RCC 7860 (cell line): ENCODE measurements around the gene GPX1.
"Not testable (repeated sequence)": the region's sequence is repeated elsewhere in the genome, so short reads cannot be mapped to it uniquely, and the experiment has no call there.

Experiments used
- DNase-seq: peaks from one replicate; pipeline ENCODE4 v3.0.0-alpha.2; 2015; ENCODE audit warnings: low spot score
- FAIRE-seq: peaks from 2 replicates; lab custom pipeline; 2012; peaks lifted over from hg19 to GRCh38; lab: Jason Lieb, UNC

The GPX1 gene

DNA sequence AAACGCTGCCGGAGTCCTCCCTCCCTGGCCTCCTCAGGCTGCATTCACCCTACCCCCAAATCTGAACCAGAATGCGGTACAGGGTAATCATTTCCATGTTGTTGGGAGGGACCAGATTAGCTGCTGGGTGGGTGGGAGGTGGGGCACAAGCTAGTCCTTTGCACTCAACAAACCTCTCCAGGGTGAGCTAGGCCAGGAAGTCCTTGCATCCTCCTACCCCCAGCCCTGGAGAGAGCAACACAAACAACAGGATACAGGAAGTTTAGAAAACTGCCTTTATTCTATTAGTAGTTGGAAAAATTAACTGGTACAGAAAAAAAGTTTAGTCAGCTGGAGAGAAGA, 702 bp upstream of the GPX1 start:
- DNase-seq (no peak), FAIRE-seq (no peak)

DNA sequence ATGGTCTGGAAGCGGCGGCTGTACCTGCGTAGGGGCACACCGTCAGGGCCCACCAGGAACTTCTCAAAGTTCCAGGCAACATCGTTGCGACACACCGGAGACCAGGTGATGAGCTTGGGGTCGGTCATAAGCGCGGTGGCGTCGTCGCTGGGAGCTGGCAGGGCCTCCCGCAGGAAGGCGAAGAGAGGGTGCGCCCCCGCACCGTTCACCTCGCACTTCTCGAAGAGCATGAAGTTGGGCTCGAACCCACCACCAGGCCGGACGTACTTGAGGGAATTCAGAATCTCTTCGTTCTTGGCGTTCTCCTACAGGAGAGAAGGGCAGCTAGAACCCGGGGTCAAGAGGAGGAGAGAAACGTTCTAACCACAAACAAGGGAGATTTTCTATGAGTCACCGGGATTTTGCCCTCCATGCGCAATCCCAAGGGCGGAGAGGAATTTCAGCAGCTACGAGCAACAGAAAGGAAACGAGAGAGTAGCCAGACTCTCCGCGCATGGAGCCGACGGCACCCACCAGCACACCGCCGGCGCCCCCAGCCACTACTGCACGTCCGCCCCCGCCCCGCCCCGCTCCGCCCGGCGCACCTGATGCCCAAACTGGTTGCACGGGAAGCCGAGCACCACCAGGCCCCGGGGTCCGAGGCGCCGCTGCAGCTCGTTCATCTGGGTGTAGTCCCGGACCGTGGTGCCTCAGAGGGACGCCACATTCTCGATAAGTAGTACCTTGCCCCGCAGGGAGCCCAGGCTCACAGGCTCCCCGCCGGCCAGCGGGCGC, 523 bp downstream of the GPX1 start:
- FAIRE-seq = peak; percentile 60
- peak; percentile 79 for DNase-seq

DNA sequence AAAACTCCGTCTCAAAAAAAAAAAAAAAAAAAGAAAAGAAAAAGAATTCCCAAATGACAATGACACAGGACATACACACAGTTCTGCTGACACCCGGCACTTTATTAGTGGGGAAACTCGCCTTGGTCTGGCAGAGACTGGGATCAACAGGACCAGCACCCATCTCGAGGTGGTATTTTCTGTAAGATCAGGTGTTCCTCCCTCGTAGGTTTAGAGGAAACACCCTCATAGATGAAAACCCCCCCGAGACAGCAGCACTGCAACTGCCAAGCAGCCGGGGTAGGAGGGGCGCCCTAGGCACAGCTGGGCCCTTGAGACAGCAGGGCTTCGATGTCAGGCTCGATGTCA, 1.1 kb downstream of the GPX1 start:
- not testable (repeated sequence) for FAIRE-seq, DNase-seq

DNA sequence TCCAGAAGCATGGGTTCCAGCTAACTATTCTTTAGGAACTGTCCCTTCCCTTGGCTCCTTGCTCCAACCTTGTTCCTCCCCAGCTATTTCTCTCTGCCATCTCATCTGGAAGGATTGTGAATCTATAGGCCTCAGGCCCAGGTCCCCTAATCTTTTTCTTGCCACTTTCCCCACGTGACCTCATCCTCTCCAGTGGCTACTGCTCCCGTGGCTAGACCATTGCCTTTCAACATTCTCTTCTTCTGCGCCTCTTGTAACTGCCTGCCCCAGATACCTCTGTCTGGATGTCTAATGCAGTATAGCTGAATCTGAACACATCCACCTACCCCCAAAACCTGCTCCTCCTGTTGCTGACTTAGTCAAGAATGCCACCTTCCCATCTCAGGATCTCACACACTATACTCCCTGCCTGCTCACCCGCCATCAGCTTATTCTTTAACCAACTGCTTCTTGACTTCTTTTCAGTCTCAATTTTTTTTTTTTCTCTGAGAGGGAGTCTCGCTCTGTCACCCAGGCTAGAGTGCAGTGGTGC, 5.2 kb downstream of the GPX1 start:
- FAIRE-seq (no peak), DNase-seq (no peak)

DNA sequence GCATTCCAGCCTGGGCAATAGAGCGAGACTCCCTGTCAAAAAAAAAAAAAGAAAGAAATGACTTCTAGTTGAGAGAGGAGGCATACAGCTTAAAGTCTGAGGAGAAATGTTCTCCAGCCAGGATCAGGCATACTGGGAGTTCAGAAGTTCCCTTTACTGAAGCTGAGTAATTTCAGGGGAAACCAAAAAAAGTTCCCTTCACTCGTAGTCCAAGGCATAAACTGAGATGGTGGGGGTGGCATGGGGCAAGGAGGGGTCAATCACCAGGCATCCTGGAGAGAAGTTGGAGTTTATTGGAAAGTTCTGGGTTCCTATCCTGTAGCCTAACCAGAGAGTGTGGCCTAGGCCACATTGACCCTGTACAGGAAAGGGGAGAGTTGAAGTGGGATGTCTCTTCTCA, 5.9 kb downstream of the GPX1 start:
- FAIRE-seq (no peak), DNase-seq (no peak)

DNA sequence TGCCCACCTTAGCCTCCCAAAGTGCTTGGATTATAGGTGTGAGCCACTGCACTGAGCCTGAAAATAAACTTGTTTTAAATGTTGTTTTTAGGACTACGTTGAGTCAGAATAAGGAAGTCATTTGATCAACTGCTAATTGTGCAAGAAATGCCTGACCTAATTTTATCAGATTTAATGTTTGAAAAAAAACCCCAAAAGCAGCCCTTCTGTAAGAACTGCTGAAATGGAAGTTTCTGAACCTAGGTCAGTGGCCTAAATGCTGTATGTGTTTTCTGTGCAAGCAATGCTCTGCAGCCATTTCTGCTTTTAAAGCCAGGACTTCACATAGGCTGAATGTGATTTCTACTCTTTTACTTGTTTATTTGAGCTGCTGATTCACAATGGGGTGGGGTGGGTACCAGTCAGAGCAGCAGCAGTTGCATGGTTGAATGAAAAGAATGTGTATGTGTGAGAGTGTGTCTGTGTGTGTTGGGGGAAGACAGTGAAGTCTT, 6.6 kb downstream of the GPX1 start:
- DNase-seq (peak; percentile 78), FAIRE-seq (peak; percentile 69)

DNA sequence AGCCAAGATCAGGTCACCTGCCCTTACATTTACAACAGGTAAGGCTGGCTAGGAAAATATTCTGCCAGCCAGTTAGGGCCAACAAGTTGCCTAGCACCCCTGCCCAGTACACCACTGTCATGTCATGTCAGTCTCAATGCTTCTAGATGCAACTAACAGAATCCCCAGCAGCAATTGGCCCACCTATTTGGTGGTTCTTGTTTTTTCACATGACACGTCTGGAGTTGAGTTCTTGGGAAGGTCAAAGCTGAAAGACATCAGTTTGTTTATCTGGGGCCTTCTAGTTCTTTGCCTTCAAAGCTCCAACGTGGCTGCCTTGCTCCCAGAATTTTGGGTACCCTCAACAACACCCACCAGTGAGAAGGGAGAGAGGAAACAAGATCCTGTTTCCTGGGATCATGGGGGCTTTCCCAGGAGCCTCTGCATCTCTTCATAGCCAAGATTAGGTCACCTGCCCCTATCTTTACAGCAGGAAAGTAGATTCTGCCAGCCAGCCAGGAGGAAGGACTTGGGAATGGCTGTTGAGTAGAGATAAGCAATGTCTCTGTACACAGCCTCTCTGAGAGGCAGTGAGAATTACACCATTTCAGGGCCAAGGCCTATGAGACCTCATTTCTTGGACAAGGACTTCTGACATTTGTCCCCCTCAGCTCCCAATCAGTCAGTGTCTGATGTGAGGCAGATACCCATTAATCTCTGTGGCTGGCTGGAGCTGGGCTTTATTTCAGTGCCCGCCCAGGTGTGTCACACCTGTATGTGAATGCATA, 8.6 kb downstream of the GPX1 start:
- DNase-seq = no peak
- no peak for FAIRE-seq

DNA sequence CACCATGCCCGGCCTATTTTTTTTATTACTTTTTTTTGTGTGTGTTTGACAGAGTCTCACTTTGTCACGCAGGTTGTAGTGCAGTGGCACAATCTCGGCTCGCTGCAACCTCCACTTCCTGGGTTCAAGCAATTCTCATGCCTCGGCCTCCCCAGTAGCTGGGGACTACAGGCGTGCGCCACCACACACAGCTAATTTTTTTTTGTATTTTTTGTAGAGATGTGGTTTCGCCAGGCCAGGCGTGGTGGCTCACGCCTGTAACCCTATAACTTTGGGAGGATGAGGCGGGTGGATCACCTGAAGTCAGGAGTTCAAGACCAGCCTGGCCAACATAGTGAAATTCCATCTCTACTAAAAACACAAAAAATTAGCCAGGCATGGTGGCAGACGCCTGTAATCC, 9.8 kb downstream of the GPX1 start:
- not testable (repeated sequence) for DNase-seq, FAIRE-seq

DNA sequence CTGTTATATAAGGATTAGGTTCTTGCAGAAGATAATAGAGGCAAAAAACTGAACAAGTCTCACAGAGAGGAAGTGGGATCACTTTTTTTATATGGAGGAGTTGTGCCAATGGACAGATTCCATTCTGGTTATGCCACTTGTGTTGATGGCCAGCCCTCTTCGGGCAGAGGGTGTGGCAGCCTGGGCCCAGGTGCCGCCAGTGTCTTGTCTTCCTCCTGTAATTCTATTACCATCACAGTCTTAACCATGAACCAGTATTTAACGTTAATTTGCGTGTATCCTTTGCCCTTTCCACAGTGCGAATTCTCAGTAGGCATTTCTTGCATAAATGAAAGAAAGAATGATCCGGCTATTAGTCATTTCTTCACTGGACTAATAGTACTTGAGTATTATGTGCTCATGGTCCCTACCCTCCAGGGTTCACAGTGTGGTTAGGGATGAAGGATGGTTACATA, 11.3 kb downstream of the GPX1 start:
- FAIRE-seq (no peak), DNase-seq (peak; percentile 6)

DNA sequence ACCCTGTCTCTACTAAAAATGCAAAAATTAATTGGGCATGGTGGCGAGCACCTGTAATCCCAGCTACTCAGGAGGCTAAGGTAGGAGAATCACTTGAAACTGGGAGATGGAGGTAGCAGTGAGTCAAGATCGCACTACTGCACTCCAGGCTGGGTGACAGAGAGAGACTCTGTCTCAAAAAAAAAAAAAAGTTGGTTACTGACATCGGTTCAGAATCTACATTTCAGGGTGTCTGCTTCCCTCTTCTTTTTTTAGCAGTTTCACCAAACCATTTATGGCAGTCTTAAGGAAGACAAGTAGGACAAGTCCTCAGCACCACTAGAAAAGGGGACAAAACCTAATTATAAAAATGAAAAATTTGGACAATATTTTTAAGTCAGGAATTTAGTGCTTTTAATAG, 15.0 kb downstream of the GPX1 start:
- DNase-seq (no peak), FAIRE-seq (no peak)

DNA sequence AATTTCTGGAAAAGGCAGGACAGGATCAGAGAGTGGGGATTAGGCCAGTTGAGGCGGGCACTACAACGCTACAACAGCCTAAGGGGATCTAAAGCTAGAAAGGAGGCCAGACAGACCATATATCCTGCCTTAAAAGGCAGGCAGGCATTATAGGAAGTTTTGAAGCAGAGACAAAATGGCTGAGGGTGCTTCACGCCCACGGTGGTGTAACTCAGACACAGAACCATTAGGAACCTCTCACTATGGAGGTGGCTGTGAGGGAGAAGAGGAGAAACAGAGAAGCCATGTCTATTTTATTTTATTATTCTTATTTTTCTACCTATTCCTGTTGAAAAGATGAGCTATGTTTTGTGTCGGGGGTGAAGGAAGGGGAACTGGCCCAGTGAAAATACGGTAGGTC, 16.2 kb downstream of the GPX1 start:
- no peak for DNase-seq

DNA sequence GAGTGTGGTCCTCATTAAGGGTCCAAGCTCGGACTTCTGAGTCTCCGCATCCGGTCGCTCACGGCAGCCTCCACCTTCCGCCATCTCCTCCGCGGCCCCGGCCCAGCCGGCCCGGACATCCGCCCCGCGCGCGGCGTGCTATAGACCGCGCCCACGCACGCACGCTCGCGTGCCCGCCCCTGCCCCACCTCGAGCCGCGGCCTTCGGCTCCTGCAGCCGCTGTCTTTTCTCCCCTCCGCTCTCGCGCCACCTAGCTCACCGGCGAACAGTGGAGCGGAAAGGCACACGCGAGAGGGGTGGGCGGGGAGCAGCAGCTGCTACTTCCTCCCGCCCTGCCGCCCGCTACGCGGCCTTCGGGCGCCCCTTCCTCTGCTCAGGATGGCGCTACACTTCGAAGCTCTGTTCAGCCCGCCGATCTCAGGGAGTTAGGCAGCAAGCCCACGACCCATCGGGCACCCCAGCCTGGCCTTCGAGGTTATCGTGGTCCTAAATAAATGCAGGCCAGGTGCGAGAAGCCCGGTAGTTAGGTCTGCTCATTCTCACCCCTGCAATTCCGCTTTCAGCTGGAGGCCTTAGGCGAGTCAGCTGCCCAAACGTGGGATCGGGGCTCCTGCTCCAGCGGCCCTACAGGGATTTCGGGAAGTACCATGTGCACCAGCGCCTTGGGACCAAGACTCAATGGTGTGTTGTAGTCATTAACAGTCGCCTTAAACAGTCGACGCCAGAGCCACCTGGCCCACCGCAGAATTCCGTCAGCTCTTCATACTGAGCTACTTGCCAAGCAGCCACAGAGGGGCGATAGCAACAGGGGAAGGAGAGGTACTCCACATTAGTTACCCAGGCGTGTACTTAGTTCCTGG, 18.0 kb downstream of the GPX1 start, which contains the start of gene USP4:
USP4 (minus strand) TSS at position 113 of the 860 bp plus-strand sequence; CDS start at position 84, 29 bp downstream.
- no peak for FAIRE-seq
- DNase-seq = peak; percentile 81

More for the DNA sequence above, 16.2 kb downstream of the GPX1 start:
- no peak for FAIRE-seq

DNA sequence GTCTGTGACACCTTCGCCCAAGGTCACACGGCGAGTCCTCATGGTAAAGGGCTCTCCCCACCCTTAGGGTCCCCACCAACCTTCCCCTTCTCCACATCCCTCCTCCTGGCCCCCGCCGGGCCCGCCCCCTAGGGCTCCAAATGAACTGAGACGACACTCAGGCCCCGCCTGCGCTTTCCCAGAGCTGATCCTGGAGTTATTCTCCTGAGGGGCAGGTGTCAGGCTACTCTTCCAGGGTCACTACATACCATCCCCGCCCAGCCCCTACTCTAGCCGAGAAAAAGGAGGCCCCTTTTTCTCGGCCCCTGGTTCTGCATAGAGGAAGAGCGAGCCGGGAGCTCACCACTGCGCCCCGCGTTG, 18.6 kb downstream of the GPX1 start:
- DNase-seq (no peak), FAIRE-seq (no peak)

DNA sequence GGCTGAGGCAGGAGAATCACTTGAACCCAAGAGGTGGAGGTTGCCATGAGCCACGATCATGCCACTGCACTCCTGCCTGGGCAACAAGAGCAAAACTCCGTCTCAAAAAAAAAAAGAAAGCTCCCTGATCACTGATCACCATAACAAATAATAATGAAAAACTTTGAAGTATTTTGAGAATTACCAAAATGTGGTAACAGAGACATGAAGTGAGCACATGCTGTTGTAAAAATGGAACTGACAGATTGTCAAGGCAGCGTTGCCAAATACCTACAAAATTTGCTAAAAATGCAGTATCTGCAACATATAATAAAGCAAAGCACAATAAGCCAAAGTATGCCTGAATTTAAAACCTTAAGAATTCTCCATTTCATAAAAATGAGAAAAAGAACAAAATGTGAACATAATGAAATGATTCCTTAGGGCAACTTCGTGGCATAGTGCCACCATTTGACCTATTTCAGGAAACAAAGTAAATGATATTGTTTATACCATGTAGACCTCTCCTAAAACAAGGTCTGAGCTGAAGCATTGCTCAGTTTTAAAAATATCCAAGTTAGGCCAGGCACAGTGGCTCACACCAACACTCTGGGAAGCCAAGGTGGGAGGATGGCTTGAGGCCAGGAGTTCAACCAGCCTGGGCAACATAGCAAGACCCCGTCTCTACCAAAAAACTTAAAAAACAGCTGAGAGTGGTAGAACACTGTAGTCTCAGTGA, 24.1 kb downstream of the GPX1 start:
- FAIRE-seq = no peak

DNA sequence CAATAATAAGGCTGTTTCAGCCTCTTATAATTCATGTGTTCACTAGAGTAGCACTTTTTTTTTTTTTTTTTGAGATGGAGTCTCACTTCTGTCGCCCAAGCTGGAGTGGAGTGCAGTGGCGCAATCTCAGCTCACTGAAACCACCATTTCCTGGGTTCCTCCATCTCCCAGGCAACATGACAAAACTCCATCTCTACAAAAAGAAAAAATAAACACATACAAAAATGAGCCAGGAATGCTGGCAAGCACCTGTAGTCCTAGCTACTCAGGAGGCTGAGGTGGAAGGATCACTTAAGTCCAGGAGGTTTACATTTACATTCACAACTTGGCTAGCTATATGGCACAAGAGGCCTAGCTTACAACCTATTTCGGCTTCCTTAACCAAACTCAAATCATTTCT, 25.1 kb downstream of the GPX1 start:
- no peak for FAIRE-seq
- DNase-seq = no peak

More for the DNA sequence above, 24.1 kb downstream of the GPX1 start:
- DNase-seq = no peak

DNA sequence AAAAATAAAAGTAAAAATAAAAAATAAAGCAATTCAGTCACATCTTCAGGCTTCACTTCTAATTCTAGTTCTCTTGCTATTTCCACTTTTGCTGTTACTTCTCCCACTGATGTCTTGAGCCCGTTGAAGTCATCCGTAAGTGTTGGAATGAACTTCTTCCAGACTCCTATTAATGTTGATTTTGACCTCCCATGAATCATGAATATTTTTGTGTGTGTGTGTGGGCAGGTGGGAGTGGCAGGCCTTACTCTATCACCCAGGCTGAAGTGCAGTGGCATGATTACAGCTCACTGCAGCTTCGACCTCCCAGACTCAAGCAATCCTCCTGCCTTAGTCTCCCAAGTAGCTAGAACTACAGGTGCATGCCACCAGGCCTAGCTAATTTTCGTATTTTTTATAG, 29.0 kb downstream of the GPX1 start:
- FAIRE-seq = no peak
- DNase-seq = no peak

DNA sequence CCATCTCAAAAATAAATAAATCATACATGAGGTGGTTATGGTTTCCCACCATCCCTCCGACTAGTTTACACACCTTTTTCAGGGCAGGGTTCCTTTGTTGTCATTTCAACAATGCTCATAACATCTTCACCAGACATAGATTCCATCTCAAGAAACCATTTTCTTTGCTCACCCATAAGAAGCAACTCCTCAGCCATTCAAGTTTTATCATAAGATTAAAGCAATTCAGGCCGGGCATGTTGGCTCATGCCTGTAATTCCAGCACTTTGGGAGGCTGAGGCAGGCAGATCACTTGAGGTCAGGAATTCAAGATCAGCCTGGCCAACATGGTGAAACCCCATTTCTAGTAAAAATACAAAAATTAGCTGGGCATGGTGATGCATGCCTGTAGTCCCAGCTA, 29.8 kb downstream of the GPX1 start:
- FAIRE-seq, DNase-seq: not testable (repeated sequence)

DNA sequence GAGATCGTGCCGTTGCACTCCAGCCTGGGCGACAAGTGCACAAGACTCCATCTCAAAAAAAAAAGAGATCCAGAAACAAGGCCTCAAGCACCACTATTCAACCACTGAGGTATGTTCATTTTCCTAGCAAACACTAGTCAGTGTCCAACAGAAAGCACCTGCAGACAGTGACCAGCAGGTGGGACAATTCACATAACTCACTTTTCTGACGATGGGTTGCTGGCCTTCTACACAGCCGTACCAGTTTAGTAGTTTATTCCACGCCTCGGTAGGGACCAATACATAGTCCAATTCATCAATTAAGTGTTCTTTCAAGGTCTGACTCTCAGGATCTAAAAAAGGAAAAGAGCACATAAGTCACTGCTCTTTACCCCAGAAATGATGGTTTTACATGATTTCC, 30.7 kb downstream of the GPX1 start:
- DNase-seq (no peak), FAIRE-seq (no peak)

DNA sequence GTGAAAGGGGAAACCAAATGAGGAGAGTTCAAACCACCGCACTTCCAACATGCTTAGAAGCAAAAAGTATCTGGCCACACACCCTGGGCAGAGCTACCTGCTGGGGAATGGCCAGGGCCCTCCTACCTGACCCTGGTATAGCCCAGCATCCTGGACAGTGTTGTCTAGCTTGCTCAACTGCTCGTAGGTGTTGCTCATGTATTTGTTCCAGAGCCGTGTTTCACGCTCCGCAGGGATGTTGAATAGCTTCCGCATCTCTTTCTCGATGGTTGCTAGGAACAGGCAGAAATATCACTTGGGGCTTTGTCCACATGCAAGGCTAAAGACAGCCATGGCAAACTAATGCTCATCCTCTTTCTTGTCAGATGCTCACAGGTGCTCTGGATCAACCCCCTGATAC, 33.4 kb downstream of the GPX1 start:
- FAIRE-seq (no peak), DNase-seq (no peak)
